ENCODE data around the gene FMR1NB. TPM values are rescaled to one million over a fixed set of nuclear protein-coding genes. Genes with fewer than 3 reads are reported as not detected.

FMR1NB gene
- total RNA-seq, 1 experiment from 2014 or later = not detected

- Mint-ChIP-seq H3K27me3 (ENCODE audit: insufficient read depth, unreplicated experiment) (no peaks in the 10 kb centered on the region), H3K27ac (ENCODE audit: unreplicated experiment) (no peak overlapping the region), H3K4me1 (ENCODE audit: low read depth, unreplicated experiment) (no peaks in the 10 kb centered on the region), H3K36me3 (ENCODE audit: insufficient read depth, unreplicated experiment) (no peaks in the 10 kb centered on the region), H3K9me3 (ENCODE audit: unreplicated experiment) (no peaks in the 10 kb centered on the region), H3K4me3 (ENCODE audit: unreplicated experiment) (no peak overlapping the region)
- H3K36me3 ChIP-seq (ENCODE audit: control insufficient read depth, insufficient read depth, low read length) = no peaks in the 10 kb centered on the region
- no TSS peak for BruUV-seq (replicated peaks)
- peak in 1 of 2 experiments; percentile 12 for DNase-seq
- no peaks in the 10 kb centered on the region for H3K4me1 ChIP-seq
- H3K27me3 ChIP-seq (replicated peaks; ENCODE audit: control insufficient read depth, insufficient read depth, low read length) = no peaks in the 10 kb centered on the region
- intact Hi-C loops (cut with micrococcal nuclease; ENCODE audit: unreplicated experiment) = loop anchor here (2.0 kb wide), 1 partner anchor 1237 kb away; no protein-coding TSS in a partner anchor
- TF ChIP-seq CTCF (IDR thresholded peaks at IDR 0.05; ENCODE audit: insufficient read depth in 1 of 2, low read depth in 1 of 2, low read length in 1 of 2, severe bottlenecking in 1 of 2, unreplicated experiment in 1 of 2) = peak; percentile 20 to 21
- ChIA-PET POLR2A (no interaction called here), CTCF (no interaction called here)
- no peaks in the 10 kb centered on the region for H3K9me3 ChIP-seq
- H3K4me3 ChIP-seq (ENCODE audit: low read depth, low read length) = no peak overlapping the region
Measured at GRCh38 chrX:148049441-148049840, 68.3 kb downstream of the FMR1NB start.

- no peak overlapping the region for H3K4me3 Mint-ChIP-seq (ENCODE audit: unreplicated experiment)
- POLR2A ChIA-PET = no interaction called here
Measured at GRCh38 chrX:148051973-148052372, 70.8 kb downstream of the FMR1NB start.

GRCh38 chrX:148067285-148067684 is 86.1 kb downstream of the FMR1NB start:
- no peak for DNase-seq
- Histone ChIP-seq H3K9me3 (no peaks in the 10 kb centered on the region), H3K4me3 (ENCODE audit: low read depth, low read length) (no peak overlapping the region), H3K27me3 (replicated peaks; ENCODE audit: control insufficient read depth, insufficient read depth, low read length) (no peaks in the 10 kb centered on the region), H3K36me3 (ENCODE audit: control insufficient read depth, insufficient read depth, low read length) (no peaks in the 10 kb centered on the region), H3K4me1 (no peaks in the 10 kb centered on the region)
- ChIA-PET CTCF (no interaction called here), POLR2A (no interaction called here)
- Mint-ChIP-seq H3K36me3 (ENCODE audit: insufficient read depth, unreplicated experiment) (no peaks in the 10 kb centered on the region), H3K4me3 (ENCODE audit: unreplicated experiment) (no peak overlapping the region), H3K27ac (ENCODE audit: unreplicated experiment) (no peak overlapping the region), H3K27me3 (ENCODE audit: insufficient read depth, unreplicated experiment) (no peaks in the 10 kb centered on the region), H3K4me1 (ENCODE audit: low read depth, unreplicated experiment) (no peaks in the 10 kb centered on the region), H3K9me3 (ENCODE audit: unreplicated experiment) (peaks cover 8% of the 10 kb centered on the region)
- intact Hi-C loops (cut with micrococcal nuclease; ENCODE audit: unreplicated experiment) = no loop called here
- TF ChIP-seq CTCF (IDR thresholded peaks at IDR 0.05; ENCODE audit: insufficient read depth in 1 of 2, low read depth in 1 of 2, low read length in 1 of 2, severe bottlenecking in 1 of 2, unreplicated experiment in 1 of 2) = no peak
- no TSS peak for BruUV-seq (replicated peaks)

More at GRCh38 chrX:148051973-148052372, 70.8 kb downstream of the FMR1NB start:
- Histone ChIP-seq H3K4me1 (no peaks in the 10 kb centered on the region), H3K36me3 (ENCODE audit: control insufficient read depth, insufficient read depth, low read length) (no peaks in the 10 kb centered on the region), H3K4me3 (ENCODE audit: low read depth, low read length) (no peak overlapping the region), H3K9me3 (no peaks in the 10 kb centered on the region), H3K27me3 (replicated peaks; ENCODE audit: control insufficient read depth, insufficient read depth, low read length) (no peaks in the 10 kb centered on the region)
- Mint-ChIP-seq H3K27me3 (ENCODE audit: insufficient read depth, unreplicated experiment) (no peaks in the 10 kb centered on the region), H3K9me3 (ENCODE audit: unreplicated experiment) (no peaks in the 10 kb centered on the region), H3K27ac (ENCODE audit: unreplicated experiment) (no peak overlapping the region), H3K36me3 (ENCODE audit: insufficient read depth, unreplicated experiment) (no peaks in the 10 kb centered on the region), H3K4me1 (ENCODE audit: low read depth, unreplicated experiment) (no peaks in the 10 kb centered on the region)
- TF ChIP-seq CTCF (IDR thresholded peaks at IDR 0.05; ENCODE audit: insufficient read depth in 1 of 2, low read depth in 1 of 2, low read length in 1 of 2, severe bottlenecking in 1 of 2, unreplicated experiment in 1 of 2) = no peak
- no TSS peak for BruUV-seq (replicated peaks)
- CTCF ChIA-PET = no interaction called here
- no peak for DNase-seq
- intact Hi-C loops (cut with micrococcal nuclease; ENCODE audit: unreplicated experiment) = no loop called here
